HepG2 (cell line): ENCODE results near the gene CAPN8. TPM values are rescaled to one million over a fixed set of nuclear protein-coding genes. Genes with fewer than 3 reads are reported as not detected.

Experiments
- ARID3A ChIP-seq: IDR thresholded peaks from 2 replicates; pipeline ENCODE4 v1.6.1; 2012; ENCODE audit warnings: low read depth, low read length, improper control_type of control experiment
- GLMP ChIP-seq: sonication (generic); formaldehyde crosslinking; IDR thresholded peaks from 2 replicates; pipeline ENCODE4 v1.9.0; 2021; ENCODE audit warnings: missing genetic modification reagents, mild to moderate bottlenecking, borderline replicate concordance
- KDM2A ChIP-seq: sonication (generic); formaldehyde crosslinking; IDR thresholded peaks from 2 replicates; pipeline ENCODE4 v1.4.0; 2020; ENCODE audit warnings: low read depth, missing genetic modification reagents, borderline replicate concordance
- KLF11 ChIP-seq: IDR thresholded peaks from 2 replicates; pipeline ENCODE4 v1.6.1; 2016; ENCODE audit warnings: missing compliant biosample characterization
- MTERF4 ChIP-seq: sonication (generic); formaldehyde crosslinking; IDR thresholded peaks from 2 replicates; pipeline ENCODE4 v1.8.0; 2023; ENCODE audit warnings: mild to moderate bottlenecking, missing genetic modification reagents
- POGK ChIP-seq: sonication (generic); formaldehyde crosslinking; conservative IDR thresholded peaks from 2 replicates; pipeline ENCODE4 v1.8.0; 2022; ENCODE audit warnings: mild to moderate bottlenecking, moderate library complexity, missing genetic modification reagents
- PRPF4 ChIP-seq: fragments of 200-400 bp; formaldehyde crosslinking; IDR thresholded peaks from 2 replicates; pipeline ENCODE4 v1.6.1; 2016; ENCODE audit warnings: low read length, low read depth; ENCODE audit not compliant: poor library complexity, severe bottlenecking
- RXRB ChIP-seq: IDR thresholded peaks from 2 replicates; pipeline ENCODE4 v1.6.1; 2016; ENCODE audit warnings: borderline replicate concordance, missing genetic modification reagents, missing compliant biosample characterization
- SRSF4 ChIP-seq: fragments of 200-400 bp; formaldehyde crosslinking; IDR thresholded peaks from one replicate; pipeline ENCODE4 v1.6.1; 2018; ENCODE audit warnings: mild to moderate bottlenecking, low read depth, low read length, moderate library complexity; ENCODE audit not compliant: poor library complexity, severe bottlenecking
- TBX3 ChIP-seq: fragments of 450-650 bp; IDR thresholded peaks from 2 replicates; pipeline ENCODE4 v1.6.1; 2017; ENCODE audit warnings: antibody characterized with exemption, mild to moderate bottlenecking, inconsistent platforms, borderline replicate concordance
- THAP11 ChIP-seq: IDR thresholded peaks from 2 replicates; pipeline ENCODE4 v1.6.1; 2016; ENCODE audit warnings: missing biosample characterization, missing genetic modification reagents
- ZBTB39 ChIP-seq: sonication (generic); formaldehyde crosslinking; IDR thresholded peaks from 2 replicates; pipeline ENCODE4 v1.5.0; 2020; ENCODE audit warnings: missing genetic modification reagents
- ZNF263 ChIP-seq: sonication (generic); formaldehyde crosslinking; IDR thresholded peaks from 2 replicates; pipeline ENCODE4 v1.4.0; 2020; ENCODE audit warnings: missing genetic modification reagents
- ZNF326 ChIP-seq: sonication (generic); formaldehyde crosslinking; IDR thresholded peaks from 2 replicates; pipeline ENCODE4 v1.4.0; 2020; ENCODE audit warnings: missing genetic modification reagents, borderline replicate concordance
- ZNF335 ChIP-seq: sonication (generic); formaldehyde crosslinking; IDR thresholded peaks from 2 replicates; pipeline ENCODE4 v1.4.0; 2020; ENCODE audit warnings: missing genetic modification reagents
- ZNF777 ChIP-seq: sonication (generic); formaldehyde crosslinking; IDR thresholded peaks from 2 replicates; pipeline ENCODE4 v1.4.0; 2020; ENCODE audit warnings: missing genetic modification reagents
- ZSCAN21 ChIP-seq: sonication (generic); formaldehyde crosslinking; IDR thresholded peaks from 2 replicates; pipeline ENCODE4 v1.8.0; 2022; ENCODE audit warnings: mild to moderate bottlenecking, missing genetic modification reagents, moderate library complexity, borderline replicate concordance
- polyA plus RNA-seq, 8 experiments: library from polyadenylated mRNA; depleted of rRNA in 3 of 8; stranded (reverse) in 7 of 8; unstranded in 1 of 8; fragments of >200 nt; fragmentation: Illumina TruSeq in 4 of 8; extraction: Trizol in 4 of 8; gene quantifications; 2 replicates each; pipeline versions ENCODE4 v1.2.1 to v1.2.3, GENCODE V29; 2011 to 2016; ENCODE audit warnings: low read depth in 4 of 8, missing spikeins in 1 of 8, mixed read lengths in 1 of 8; ENCODE audit not compliant: insufficient read depth in 1 of 8
- total RNA-seq, 5 experiments: library from RNA; depleted of rRNA; stranded (reverse); fragments of >200 nt; fragmentation: Illumina TruSeq; extraction: Trizol; gene quantifications; 2 replicates each; pipeline ENCODE4 v1.2.3, GENCODE V29; 2016; ENCODE audit warnings: low read depth in 1 of 5

The CAPN8 gene
- total and polyA plus RNA-seq, 2 of the 13 experiments (the other 11 are each of a cell fraction or from before 2014, with no cell fraction given): 0.20 to 0.25 TPM

GRCh38 chr1:223712194-223712849, 46.8 kb upstream of the CAPN8 start, which contains the start of gene CAPN2 (continued):
- TF ChIP-seq MTERF4 (CRISPR knock-in tag): no peak
- peak; percentile 12; the same call in 1 of the 2 replicates for TF ChIP-seq THAP11 (CRISPR knock-in tag)
- TF ChIP-seq SRSF4: no peak
- no peak for TF ChIP-seq ZBTB39 (CRISPR knock-in tag)
- TF ChIP-seq ZNF335 (CRISPR knock-in tag): no peak
- no peak for TF ChIP-seq ARID3A
- TF ChIP-seq ZSCAN21: 0 out of 2 replicates have a peak, but pooled peaks have one; percentile 9
- peak; percentile 16; the same call in 1 of the 2 replicates for TF ChIP-seq ZNF263 (CRISPR knock-in tag)
- TF ChIP-seq GLMP (CRISPR knock-in tag): no peak
- TF ChIP-seq KLF11 (CRISPR knock-in tag): no peak
- TF ChIP-seq ZNF326 (CRISPR knock-in tag): no peak
- no peak; the same call in 1 of the 2 replicates for TF ChIP-seq POGK (CRISPR knock-in tag)
- TF ChIP-seq TBX3: no peak
- no peak for TF ChIP-seq RXRB
- TF ChIP-seq PRPF4: no peak
- TF ChIP-seq ZNF777 (CRISPR knock-in tag): peak; percentile 39; the same call in 1 of the 2 replicates
- TF ChIP-seq KDM2A (CRISPR knock-in tag): 0 out of 2 replicates have a peak, but pooled peaks have one; percentile 34
